SK-N-SH treated with all-trans-retinoic acid at 6 μM for 48 hours (cell line): ENCODE measurements around the gene GRK1.

Experiments used
- CSRNP3 ChIP-seq: fragments of 250-450 bp; sonication (Bioruptor Pico); IDR thresholded peaks from 2 replicates; pipeline ENCODE4 v1.5.1; 2021; ENCODE audit warnings: mild to moderate bottlenecking, moderate library complexity
- PATZ1 ChIP-seq: fragments of 250-450 bp; sonication (Bioruptor Pico); IDR thresholded peaks from 2 replicates; pipeline ENCODE4 v1.8.0; 2020; ENCODE audit warnings: mild to moderate bottlenecking, moderate library complexity, borderline replicate concordance
- RARB ChIP-seq: fragments of 250-450 bp; sonication (Bioruptor Pico); IDR thresholded peaks from 2 replicates; pipeline ENCODE4 v1.8.0; 2021; ENCODE audit warnings: mild to moderate bottlenecking, moderate library complexity

GRCh38 chr13:113765564-113765910, 98.5 kb downstream of the GRK1 start:
- TF ChIP-seq PATZ1 (CRISPR knock-in tag), result no peak
- no peak for TF ChIP-seq CSRNP3 (CRISPR knock-in tag)
- TF ChIP-seq RARB (CRISPR knock-in tag), result no peak
